IMR-90 (cell line): ENCODE results near the gene FAM184A. TPM values are rescaled to one million over a fixed set of nuclear protein-coding genes. Genes with fewer than 3 reads are reported as not detected.

Experiments used
- ATAC-seq: fragments of 200-7000 bp; cut with Tn5 transposase; 2 replicates; pipeline ENCODE4 v1.9.1; 2020; ENCODE audit warnings: low read depth, mild to moderate bottlenecking, moderate library complexity
- BruUV-seq: library from RNA; stranded (reverse); fragments of 400-500 nt; replicated peaks from 2 replicates; lab custom pipeline; 2021; lab: Mats Ljungman, UMichigan
- CTCF ChIA-PET: fragments of 300-600 bp; formaldehyde crosslinking; extraction: SDS; loops from one replicate; lab custom pipeline; 2021; ENCODE audit warnings: antibody characterized with exemption; lab: Yijun Ruan, JAX
- POLR2A ChIA-PET: fragments of 300-600 bp; sonication (Branson Sonifier 250); formaldehyde crosslinking; loops from one replicate; lab custom pipeline; 2022; ENCODE audit warnings: antibody characterized with exemption; ENCODE audit not compliant: unreplicated experiment; lab: Charles Lee
- DNase-seq: peaks from one replicate; pipeline ENCODE4 v3.0.0; 2013
- H2AFZ ChIP-seq: replicated peaks from 2 replicates; pipeline ENCODE3; 2013; ENCODE audit warnings: low read length, mild to moderate bottlenecking; ENCODE audit not compliant: poor library complexity
- H2AK5ac ChIP-seq: 2 replicates; pipeline ENCODE4 v1.6.1; 2013; ENCODE audit warnings: low read depth, low read length, inconsistent platforms
- H2AK9ac ChIP-seq: replicated peaks from 2 replicates; pipeline ENCODE3; 2013; ENCODE audit warnings: mild to moderate bottlenecking, low read depth, low read length, moderate library complexity; ENCODE audit not compliant: poor library complexity
- H2BK120ac ChIP-seq: 2 replicates; pipeline ENCODE4 v1.6.1; 2013; ENCODE audit warnings: low read depth, low read length, inconsistent platforms
- H2BK15ac ChIP-seq: 3 replicates; pipeline ENCODE4 v1.6.1; 2013; ENCODE audit warnings: low read depth, low read length, inconsistent platforms
- H2BK20ac ChIP-seq: 2 replicates; pipeline ENCODE4 v1.6.1; 2013; ENCODE audit warnings: low read depth, mild to moderate bottlenecking, inconsistent platforms, low read length, moderate library complexity
- H2BK5ac ChIP-seq: 2 replicates; pipeline ENCODE4 v1.6.1; 2013; ENCODE audit warnings: mild to moderate bottlenecking, low read depth, low read length, inconsistent platforms; ENCODE audit not compliant: poor library complexity, severe bottlenecking
- H3K14ac ChIP-seq: replicated peaks from 2 replicates; pipeline ENCODE4 v1.6.1; 2013; ENCODE audit warnings: low read depth, low read length, inconsistent platforms
- H3K18ac ChIP-seq: 2 replicates; pipeline ENCODE4 v1.6.1; 2013; ENCODE audit warnings: low read depth, low read length, control low read depth
- H3K23ac ChIP-seq: 2 replicates; pipeline ENCODE4 v1.6.1; 2013; ENCODE audit warnings: low read depth, low read length, inconsistent platforms
- H3K27ac ChIP-seq: 2 replicates; pipeline ENCODE4 v1.5.1; 2013; ENCODE audit warnings: mild to moderate bottlenecking, control low read depth, low read length; ENCODE audit not compliant: insufficient read depth
- H3K27me3 ChIP-seq: 2 replicates; pipeline ENCODE4 v1.6.1; 2013; ENCODE audit warnings: low read length; ENCODE audit not compliant: control insufficient read depth, insufficient read depth
- H3K36me3 ChIP-seq: 2 replicates; pipeline ENCODE4 v1.6.1; 2013; ENCODE audit warnings: low read length, mixed read lengths; ENCODE audit not compliant: control insufficient read depth, insufficient read depth
- H3K4ac ChIP-seq: 2 replicates; pipeline ENCODE4 v1.6.1; 2013; ENCODE audit warnings: low read depth, low read length, inconsistent platforms
- H3K4me1 ChIP-seq: 2 replicates; pipeline ENCODE4 v1.6.1; 2013; ENCODE audit warnings: low read length, mixed read lengths; ENCODE audit not compliant: control insufficient read depth, insufficient read depth
- H3K4me2 ChIP-seq: 2 replicates; pipeline ENCODE4 v1.6.1; 2013; ENCODE audit warnings: low read depth, mild to moderate bottlenecking, control low read depth, low read length, moderate library complexity
- H3K4me3 ChIP-seq: 2 replicates; pipeline ENCODE4 v1.5.1; 2013; ENCODE audit warnings: low read depth, mild to moderate bottlenecking, control low read depth, low read length, moderate library complexity; ENCODE audit not compliant: insufficient read depth
- H3K56ac ChIP-seq: 2 replicates; pipeline ENCODE4 v1.6.1; 2013; ENCODE audit warnings: low read length, inconsistent platforms; ENCODE audit not compliant: insufficient read depth; ENCODE audit errors: extremely low read depth
- H3K79me1 ChIP-seq, 2 experiments: 2 replicates each; pipeline ENCODE4 v1.6.1; 2013; ENCODE audit warnings: low read length in 2 of 2, inconsistent platforms in 1 of 2, low read depth in 1 of 2
- H3K9ac ChIP-seq: 2 replicates; pipeline ENCODE4 v1.6.1; 2013; ENCODE audit warnings: low read depth, low read length, control low read depth
- H3K9me1 ChIP-seq: 2 replicates; pipeline ENCODE4 v1.6.1; 2013; ENCODE audit warnings: low read length, inconsistent platforms; ENCODE audit not compliant: insufficient read depth
- H3K9me3 ChIP-seq: 2 replicates; pipeline ENCODE4 v1.6.1; 2013; ENCODE audit warnings: low read length; ENCODE audit not compliant: control insufficient read depth, insufficient read depth
- H4K20me1 ChIP-seq: 2 replicates; pipeline ENCODE4 v1.6.1; 2013; ENCODE audit warnings: low read length, inconsistent platforms; ENCODE audit not compliant: insufficient read depth
- H4K5ac ChIP-seq: 2 replicates; pipeline ENCODE4 v1.6.1; 2013; ENCODE audit warnings: mild to moderate bottlenecking, low read depth, low read length, control low read depth
- H4K8ac ChIP-seq, 2 experiments: 2 replicates each; pipeline ENCODE4 v1.6.1; 2013; ENCODE audit warnings: low read depth in 2 of 2, low read length in 2 of 2, control low read depth in 1 of 2, inconsistent platforms in 1 of 2
- H4K91ac ChIP-seq: 2 replicates; pipeline ENCODE4 v1.6.1; 2013; ENCODE audit warnings: low read depth, low read length, inconsistent platforms; ENCODE audit not compliant: insufficient read depth
- FOS ChIP-seq: fragments of 150-350 bp; IDR thresholded peaks from 2 replicates; pipeline ENCODE4 v1.6.1; 2016; ENCODE audit warnings: low read depth, low read length
- NFE2L2 ChIP-seq: fragments of 150-350 bp; IDR thresholded peaks from 2 replicates; pipeline ENCODE4 v1.6.1; 2016; ENCODE audit warnings: low read depth, mild to moderate bottlenecking, low read length
- SMC3 ChIP-seq: fragments of 150-350 bp; IDR thresholded peaks from 2 replicates; pipeline ENCODE4 v1.6.1; 2016; ENCODE audit warnings: low read depth, mild to moderate bottlenecking, antibody characterized with exemption, low read length, moderate library complexity
- WGBS, 2 experiments: methylation state at CpG; one replicate each; pipeline versions ENCODE4 v1.1.5 to v1.1.7; 2013; ENCODE audit warnings: missing lambda C conversion rate in 2 of 2; ENCODE audit not compliant: insufficient read length in 1 of 2; ENCODE audit errors: extremely low coverage in 2 of 2; 5-methylcytosine and 5-hydroxymethylcytosine counted together
- dilution Hi-C: fragments of 300-500 bp; cut with HindIII; formaldehyde crosslinking; loops from one replicate; pipeline ENCODE4 v1.14.3; 2018; ENCODE audit warnings: low sequenced_read_pairs; ENCODE audit not compliant: unreplicated experiment
- in situ Hi-C: fragments of 300-500 bp; cut with MboI; formaldehyde crosslinking; loops from 3 replicates; pipeline ENCODE4 v1.14.3; 2019; ENCODE audit warnings: low sequenced_read_pairs, inconsistent platforms, mixed read lengths
- intact Hi-C: fragments of 100-400 bp; cut with micrococcal nuclease; formaldehyde crosslinking; loops from 2 replicates; pipeline ENCODE4 v1.10.0; 2022
- polyA plus RNA-seq, 3 experiments: library from polyadenylated mRNA; depleted of rRNA; stranded (reverse); fragments of >200 nt; gene quantifications; 2 replicates each; pipeline ENCODE4 v1.2.3, GENCODE V29; 2012; ENCODE audit warnings: low replicate concordance in 1 of 3
- total RNA-seq: library from RNA; depleted of rRNA; stranded (reverse); fragments of >200 nt; gene quantifications from 2 replicates; pipeline ENCODE4 v1.2.3, GENCODE V29; 2012

FAM184A gene
- total and polyA plus RNA-seq, 2 of the 4 experiments (the other 2 are of a cell fraction) = 0.03 TPM; not detected in 1

- no peak overlapping the region for H4K5ac ChIP-seq
- H2AFZ ChIP-seq = no peak overlapping the region
- H2BK5ac ChIP-seq = no peak overlapping the region
- H3K4me3 ChIP-seq = no peak overlapping the region
- ChIA-PET CTCF (no interaction called here), POLR2A (no interaction called here)
- no peak overlapping the region for H2BK120ac ChIP-seq
- H2BK15ac ChIP-seq = no peak overlapping the region
- no peak overlapping the region for H3K23ac ChIP-seq
- no peak overlapping the region for H3K56ac ChIP-seq
- dilution Hi-C loops (no loop called here), in situ Hi-C loops (loop anchor here (25.0 kb wide), 1 partner anchor 821 kb away; no protein-coding TSS in a partner anchor), intact Hi-C loops (no loop called here)
- no peaks in the 10 kb centered on the region for H4K20me1 ChIP-seq
- H3K4me1 ChIP-seq = no peaks in the 10 kb centered on the region; the same call in 1 of the 2 replicates
- H3K79me1 ChIP-seq = no peaks in the 10 kb centered on the region
- no peak for DNase-seq
- no peak overlapping the region for H3K4me2 ChIP-seq
- H2BK20ac ChIP-seq = no peak overlapping the region
- no peaks in the 10 kb centered on the region for H3K9me3 ChIP-seq
- BruUV-seq = no TSS peak
- H2AK5ac ChIP-seq = no peak overlapping the region
- H4K8ac ChIP-seq = no peak overlapping the region
- no peak overlapping the region for H3K18ac ChIP-seq
- no peak overlapping the region for H3K4ac ChIP-seq
- H3K27me3 ChIP-seq = peaks cover 10% of the 10 kb centered on the region
- no peaks in the 10 kb centered on the region for H3K36me3 ChIP-seq
- H3K14ac ChIP-seq = no peak overlapping the region
- no peak for TF ChIP-seq NFE2L2
- TF ChIP-seq SMC3 = no peak
- TF ChIP-seq FOS = no peak
- H2AK9ac ChIP-seq = no peak overlapping the region
- H3K9me1 ChIP-seq = no peaks in the 10 kb centered on the region
- 0% methylated on average over 1 of the region's 5 CpGs; no CpG with 5 or more reads in 1 of the 2 experiments for WGBS, 2 experiments
- H3K27ac ChIP-seq = no peak overlapping the region
- no peak for ATAC-seq
- H3K9ac ChIP-seq = no peak overlapping the region
- H4K91ac ChIP-seq = no peak overlapping the region
Observed at GRCh38 chr6:119083007-119083406, 4.5 kb upstream of the FAM184A start.
